Measurements from ENCODE around the gene EREG. TPM values are rescaled to one million over a fixed set of nuclear protein-coding genes. Genes with fewer than 3 reads are reported as not detected.

Gene EREG
- total RNA-seq, 1 donor from 2014 or later: 31.1 TPM

GRCh38 chr4:74412225-74412624 is 47.3 kb downstream of the EREG start:
- TF ChIP-seq CTCF (IDR thresholded peaks at IDR 0.05; ENCODE audit: insufficient read depth, low read length, severe bottlenecking): no peak
- no peaks in the 10 kb centered on the region for H3K27me3 ChIP-seq (ENCODE audit: control insufficient read depth, insufficient read depth, low read length)
- DNase-seq (ENCODE audit: low read depth): no peak
- FAIRE-seq: no peak
- H3K4me3 ChIP-seq (ENCODE audit: low read depth, low read length): no peak overlapping the region
- no peaks in the 10 kb centered on the region for H3K36me3 ChIP-seq (ENCODE audit: control insufficient read depth, insufficient read depth, low read length)

GRCh38 chr4:74413265-74413664 is 48.3 kb downstream of the EREG start:
- DNase-seq (ENCODE audit: low read depth): no peak

GRCh38 chr4:74414149-74414809 is 49.3 kb downstream of the EREG start:
- no peak for TF ChIP-seq CTCF (IDR thresholded peaks at IDR 0.05; ENCODE audit: insufficient read depth, low read length, severe bottlenecking)
- DNase-seq (ENCODE audit: low read depth) (peak; percentile 51), FAIRE-seq (no peak)
- no peak overlapping the region for H3K4me3 ChIP-seq (ENCODE audit: low read depth, low read length)
- no peaks in the 10 kb centered on the region for H3K36me3 ChIP-seq (ENCODE audit: control insufficient read depth, insufficient read depth, low read length)
- H3K27me3 ChIP-seq (ENCODE audit: control insufficient read depth, insufficient read depth, low read length): no peaks in the 10 kb centered on the region

More at GRCh38 chr4:74413265-74413664, 48.3 kb downstream of the EREG start:
- FAIRE-seq: no peak
- Histone ChIP-seq H3K36me3 (ENCODE audit: control insufficient read depth, insufficient read depth, low read length) (no peaks in the 10 kb centered on the region), H3K4me3 (ENCODE audit: low read depth, low read length) (no peak overlapping the region), H3K27me3 (ENCODE audit: control insufficient read depth, insufficient read depth, low read length) (no peaks in the 10 kb centered on the region)
- TF ChIP-seq CTCF (IDR thresholded peaks at IDR 0.05; ENCODE audit: insufficient read depth, low read length, severe bottlenecking): no peak

GRCh38 chr4:74415602-74416300 is 50.8 kb downstream of the EREG start:
- no peak for TF ChIP-seq CTCF (IDR thresholded peaks at IDR 0.05; ENCODE audit: insufficient read depth, low read length, severe bottlenecking)
- H3K27me3 ChIP-seq (ENCODE audit: control insufficient read depth, insufficient read depth, low read length): no peaks in the 10 kb centered on the region
- no peaks in the 10 kb centered on the region for H3K36me3 ChIP-seq (ENCODE audit: control insufficient read depth, insufficient read depth, low read length)
- FAIRE-seq (no peak), DNase-seq (ENCODE audit: low read depth) (peak; percentile 95)
- H3K4me3 ChIP-seq (ENCODE audit: low read depth, low read length): no peak overlapping the region

- Histone ChIP-seq H3K36me3 (ENCODE audit: control insufficient read depth, insufficient read depth, low read length) (no peaks in the 10 kb centered on the region), H3K4me3 (ENCODE audit: low read depth, low read length) (no peak overlapping the region), H3K27me3 (ENCODE audit: control insufficient read depth, insufficient read depth, low read length) (no peaks in the 10 kb centered on the region)
- DNase-seq (ENCODE audit: low read depth): peak; percentile 97
- TF ChIP-seq CTCF (IDR thresholded peaks at IDR 0.05; ENCODE audit: insufficient read depth, low read length, severe bottlenecking): no peak
- peak; percentile 77 for FAIRE-seq
Observed at GRCh38 chr4:74418063-74418670, 53.2 kb downstream of the EREG start.

Measured in bronchial epithelial cell (primary cell).